ENCODE data around the gene GOT1.

The GOT1 gene

DNA sequence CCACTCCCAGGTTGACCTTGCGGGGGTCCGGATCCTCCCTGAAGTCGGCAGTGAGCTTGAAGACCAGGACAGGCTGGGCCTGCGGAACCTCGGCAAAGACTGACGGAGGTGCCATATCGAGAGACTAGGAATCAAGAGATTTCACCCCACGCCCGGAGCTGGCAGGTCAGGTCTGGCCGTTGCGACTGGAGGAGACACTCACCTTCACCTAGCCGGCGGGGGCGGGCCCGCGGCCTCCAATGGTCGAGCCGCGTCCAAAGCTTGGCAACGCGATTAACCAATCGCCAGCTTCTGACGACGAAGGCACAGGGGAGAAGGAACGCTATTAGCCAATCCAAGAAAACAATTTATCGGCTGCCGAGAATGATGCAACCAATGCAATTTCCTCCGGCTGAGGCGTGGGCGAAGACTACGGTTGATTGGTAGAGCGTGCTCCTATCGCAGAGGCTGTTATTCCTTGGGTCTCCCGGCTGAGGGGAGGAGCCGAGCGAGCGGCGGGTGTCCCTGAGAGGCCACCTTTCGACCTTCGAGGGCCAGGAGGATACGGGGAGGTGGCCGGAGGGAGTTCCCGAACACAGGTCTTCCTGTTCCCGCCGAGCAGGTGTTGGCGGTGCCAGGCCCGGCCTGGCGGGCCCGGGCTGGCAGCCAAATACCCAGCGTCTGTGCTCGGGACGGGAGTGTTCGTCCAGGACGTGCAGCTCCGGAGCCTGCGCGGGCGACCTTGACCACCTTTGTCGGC lies at the start of gene GOT1:
Gene GOT1, minus strand, starts transcription at position 174 of the 739 bp plus-strand sequence. Its CDS starts 59 bp downstream, at position 115.
- Histone ChIP-seq H3K36me3 (ENCODE audit: insufficient read depth, low read length) (peaks cover 1% of the 10 kb centered on the region), H3K27me3 (ENCODE audit: insufficient read depth, low read length) (no peaks in the 10 kb centered on the region), H3K4me3 (ENCODE audit: low read length) (peak within 1 kb of the TSS; percentile 94), H2AFZ (ENCODE audit: low read depth, low read length) (peak within 1 kb of the TSS; percentile 71), H3K4me1 (ENCODE audit: insufficient read depth, low read length) (peaks cover 13% of the 10 kb centered on the region), H3K9me3 (ENCODE audit: low read length) (no peaks in the 10 kb centered on the region)

GRCh38 chr10:99470327-99470726 lies 39.9 kb upstream of the GOT1 start:
- no peak overlapping the region for H2AFZ ChIP-seq (ENCODE audit: low read depth, low read length)
- no peak overlapping the region for H3K4me3 ChIP-seq (ENCODE audit: low read length)
- H3K36me3 ChIP-seq (ENCODE audit: insufficient read depth, low read length) = no peaks in the 10 kb centered on the region
- H3K9me3 ChIP-seq (ENCODE audit: low read length) = no peaks in the 10 kb centered on the region
- peaks cover 7% of the 10 kb centered on the region for H3K27me3 ChIP-seq (ENCODE audit: insufficient read depth, low read length)
- H3K4me1 ChIP-seq (ENCODE audit: insufficient read depth, low read length) = peaks cover 12% of the 10 kb centered on the region

- Histone ChIP-seq H3K4me1 (ENCODE audit: insufficient read depth, low read length) (peaks cover 12% of the 10 kb centered on the region), H3K27me3 (ENCODE audit: insufficient read depth, low read length) (peaks cover 7% of the 10 kb centered on the region), H3K36me3 (ENCODE audit: insufficient read depth, low read length) (no peaks in the 10 kb centered on the region), H2AFZ (ENCODE audit: low read depth, low read length) (no peak overlapping the region), H3K4me3 (ENCODE audit: low read length) (no peak overlapping the region), H3K9me3 (ENCODE audit: low read length) (no peaks in the 10 kb centered on the region)
Measured at GRCh38 chr10:99467236-99467999, 37.0 kb upstream of the GOT1 start.

- no peak overlapping the region for H3K4me3 ChIP-seq (ENCODE audit: low read length)
- H3K36me3 ChIP-seq (ENCODE audit: insufficient read depth, low read length) = no peaks in the 10 kb centered on the region
- H3K27me3 ChIP-seq (ENCODE audit: insufficient read depth, low read length) = peaks cover 7% of the 10 kb centered on the region
- H3K4me1 ChIP-seq (ENCODE audit: insufficient read depth, low read length) = peaks cover 12% of the 10 kb centered on the region
- H3K9me3 ChIP-seq (ENCODE audit: low read length) = no peaks in the 10 kb centered on the region
- H2AFZ ChIP-seq (ENCODE audit: low read depth, low read length) = no peak overlapping the region
Measured at GRCh38 chr10:99466632-99467223, 36.3 kb upstream of the GOT1 start.

GRCh38 chr10:99461230-99461629 lies 30.8 kb upstream of the GOT1 start:
- Histone ChIP-seq H3K4me3 (ENCODE audit: low read length) (no peak overlapping the region), H3K27me3 (ENCODE audit: insufficient read depth, low read length) (peaks cover 7% of the 10 kb centered on the region), H3K4me1 (ENCODE audit: insufficient read depth, low read length) (no peaks in the 10 kb centered on the region), H3K9me3 (ENCODE audit: low read length) (no peaks in the 10 kb centered on the region), H2AFZ (ENCODE audit: low read depth, low read length) (no peak overlapping the region), H3K36me3 (ENCODE audit: insufficient read depth, low read length) (no peaks in the 10 kb centered on the region)

DNA sequence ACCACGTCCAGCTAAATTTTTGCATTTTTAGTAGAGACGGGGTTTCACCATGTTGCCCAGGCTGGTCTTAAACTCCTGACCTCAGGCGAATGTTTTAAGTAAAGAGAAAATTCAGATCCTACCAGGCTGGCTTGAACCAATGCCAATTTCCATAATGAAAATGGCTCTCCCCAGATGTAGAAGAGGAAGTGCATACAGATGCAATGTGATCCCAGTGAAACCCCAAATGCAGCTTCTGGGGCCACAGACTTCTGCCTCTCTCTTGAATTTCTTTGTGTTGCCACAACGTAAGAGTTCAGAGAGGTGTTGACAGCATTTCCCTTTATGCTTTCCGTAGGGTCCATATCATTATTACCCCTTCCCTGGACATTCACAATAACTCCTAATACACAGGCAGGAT lies 29.6 kb upstream of the GOT1 start:
- Histone ChIP-seq H2AFZ (ENCODE audit: low read depth, low read length) (no peak overlapping the region), H3K4me3 (ENCODE audit: low read length) (no peak overlapping the region), H3K9me3 (ENCODE audit: low read length) (no peaks in the 10 kb centered on the region), H3K4me1 (ENCODE audit: insufficient read depth, low read length) (no peaks in the 10 kb centered on the region), H3K36me3 (ENCODE audit: insufficient read depth, low read length) (no peaks in the 10 kb centered on the region), H3K27me3 (ENCODE audit: insufficient read depth, low read length) (peaks cover 10% of the 10 kb centered on the region)

DNA sequence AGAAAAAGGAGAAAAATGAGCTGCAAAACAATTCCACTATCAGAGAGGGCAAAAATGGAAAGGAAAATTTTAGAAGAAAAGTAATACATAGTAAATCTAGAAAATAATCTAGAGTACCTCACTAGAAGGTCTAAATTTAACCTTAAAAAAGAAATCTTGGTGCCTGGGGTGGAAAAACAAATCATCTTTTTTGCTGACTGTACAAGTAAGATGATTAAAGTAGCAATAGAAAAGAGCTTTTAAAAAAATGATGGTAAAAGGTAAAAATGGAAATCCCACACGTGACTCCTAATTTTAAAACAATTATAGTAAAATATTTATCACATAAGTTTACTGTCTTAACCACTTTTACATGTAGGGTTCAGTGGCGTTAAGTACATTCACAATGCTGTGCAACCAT lies 28.8 kb upstream of the GOT1 start:
- no peaks in the 10 kb centered on the region for H3K4me1 ChIP-seq (ENCODE audit: insufficient read depth, low read length)
- H3K4me3 ChIP-seq (ENCODE audit: low read length) = no peak overlapping the region
- H3K36me3 ChIP-seq (ENCODE audit: insufficient read depth, low read length) = no peaks in the 10 kb centered on the region
- H3K9me3 ChIP-seq (ENCODE audit: low read length) = no peaks in the 10 kb centered on the region
- no peak overlapping the region for H2AFZ ChIP-seq (ENCODE audit: low read depth, low read length)
- H3K27me3 ChIP-seq (ENCODE audit: insufficient read depth, low read length) = peaks cover 7% of the 10 kb centered on the region

DNA sequence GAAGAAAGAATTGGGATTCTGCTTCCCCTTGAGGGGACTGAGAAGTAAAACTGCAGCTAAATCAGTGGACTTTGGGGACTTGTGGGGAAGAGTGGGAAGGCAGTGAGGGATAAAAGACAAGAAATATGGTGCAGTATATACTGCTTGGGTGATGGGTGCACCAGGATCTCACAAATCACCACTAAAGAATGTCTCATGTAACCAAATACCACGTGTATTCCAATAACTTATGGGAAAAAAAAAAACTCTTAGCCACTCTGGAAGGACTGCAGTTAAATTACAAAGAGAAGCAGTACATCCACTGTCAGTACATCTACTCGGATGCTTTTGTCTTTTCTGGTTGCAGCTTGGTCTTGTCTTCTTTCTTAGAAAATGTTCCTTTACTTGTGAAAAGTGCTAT lies 27.4 kb upstream of the GOT1 start:
- peaks cover 9% of the 10 kb centered on the region for H3K27me3 ChIP-seq (ENCODE audit: insufficient read depth, low read length)
- H3K9me3 ChIP-seq (ENCODE audit: low read length) = no peaks in the 10 kb centered on the region
- H3K4me1 ChIP-seq (ENCODE audit: insufficient read depth, low read length) = no peaks in the 10 kb centered on the region
- no peak overlapping the region for H3K4me3 ChIP-seq (ENCODE audit: low read length)
- no peak overlapping the region for H2AFZ ChIP-seq (ENCODE audit: low read depth, low read length)
- no peaks in the 10 kb centered on the region for H3K36me3 ChIP-seq (ENCODE audit: insufficient read depth, low read length)

DNA sequence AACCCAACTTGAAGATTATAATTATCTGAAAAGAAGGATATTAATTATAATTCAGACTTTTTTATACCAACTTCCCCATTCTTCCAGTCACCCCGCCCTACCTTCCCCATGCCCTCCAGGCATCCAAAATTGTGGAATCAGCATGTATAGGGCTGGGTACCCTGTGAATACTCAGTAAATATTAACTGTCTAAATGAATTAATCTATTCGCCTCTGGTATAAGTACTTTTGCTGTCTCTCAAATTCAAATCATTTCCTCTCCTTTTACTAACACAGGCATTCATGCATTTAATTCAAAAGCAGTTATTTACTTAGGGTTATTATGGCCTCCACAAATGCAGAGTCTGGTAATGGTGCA lies 26.5 kb upstream of the GOT1 start:
- no peak overlapping the region for H3K4me3 ChIP-seq (ENCODE audit: low read length)

GRCh38 chr10:99456207-99456930 lies 25.9 kb upstream of the GOT1 start:
- Histone ChIP-seq H3K36me3 (ENCODE audit: insufficient read depth, low read length) (no peaks in the 10 kb centered on the region), H3K9me3 (ENCODE audit: low read length) (no peaks in the 10 kb centered on the region), H3K4me3 (ENCODE audit: low read length) (no peak overlapping the region), H3K4me1 (ENCODE audit: insufficient read depth, low read length) (no peaks in the 10 kb centered on the region), H3K27me3 (ENCODE audit: insufficient read depth, low read length) (peaks cover 13% of the 10 kb centered on the region), H2AFZ (ENCODE audit: low read depth, low read length) (no peak overlapping the region)

More for the DNA sequence above, 26.5 kb upstream of the GOT1 start:
- Histone ChIP-seq H3K9me3 (ENCODE audit: low read length) (no peaks in the 10 kb centered on the region), H2AFZ (ENCODE audit: low read depth, low read length) (no peak overlapping the region), H3K4me1 (ENCODE audit: insufficient read depth, low read length) (no peaks in the 10 kb centered on the region), H3K27me3 (ENCODE audit: insufficient read depth, low read length) (peaks cover 11% of the 10 kb centered on the region), H3K36me3 (ENCODE audit: insufficient read depth, low read length) (no peaks in the 10 kb centered on the region)

DNA sequence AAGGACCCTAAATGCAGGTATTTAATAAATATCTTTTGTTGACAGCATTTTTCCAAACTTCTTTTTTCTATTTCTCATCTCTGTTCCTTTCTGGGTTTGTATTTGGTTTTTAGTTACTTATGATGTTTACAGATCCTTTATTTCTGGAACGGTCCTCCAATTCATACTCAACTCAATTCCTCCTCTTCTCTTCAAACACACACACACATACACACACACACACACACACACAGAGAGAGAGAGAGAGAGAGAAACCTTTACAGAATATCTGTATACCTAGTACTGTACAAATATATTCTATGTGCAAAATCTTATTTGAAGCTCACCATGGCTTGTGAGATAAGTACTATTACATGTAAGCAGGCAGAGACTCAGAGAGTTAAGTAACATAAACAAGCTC lies 21.6 kb upstream of the GOT1 start:
- Histone ChIP-seq H3K4me3 (ENCODE audit: low read length) (no peak overlapping the region), H3K27me3 (ENCODE audit: insufficient read depth, low read length) (peaks cover 41% of the 10 kb centered on the region), H3K4me1 (ENCODE audit: insufficient read depth, low read length) (no peaks in the 10 kb centered on the region), H2AFZ (ENCODE audit: low read depth, low read length) (no peak overlapping the region), H3K36me3 (ENCODE audit: insufficient read depth, low read length) (no peaks in the 10 kb centered on the region), H3K9me3 (ENCODE audit: low read length) (no peaks in the 10 kb centered on the region)

DNA sequence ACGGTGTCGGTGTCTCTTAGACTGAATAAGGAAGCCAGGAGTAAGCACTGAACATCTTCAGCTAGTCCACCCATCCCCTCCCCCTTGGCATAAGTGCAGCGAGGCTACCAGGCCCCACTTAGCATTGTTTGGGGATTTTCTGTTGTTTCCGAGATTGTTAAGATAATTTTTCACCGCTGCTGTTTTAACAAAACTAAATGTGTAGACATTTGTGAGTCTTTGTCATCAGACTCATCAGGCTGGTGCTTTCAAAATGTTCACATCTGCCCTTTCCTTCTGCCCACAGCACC lies 21.0 kb upstream of the GOT1 start:
- Histone ChIP-seq H2AFZ (ENCODE audit: low read depth, low read length) (no peak overlapping the region), H3K27me3 (ENCODE audit: insufficient read depth, low read length) (peaks cover 44% of the 10 kb centered on the region), H3K9me3 (ENCODE audit: low read length) (no peaks in the 10 kb centered on the region), H3K4me3 (ENCODE audit: low read length) (no peak overlapping the region), H3K4me1 (ENCODE audit: insufficient read depth, low read length) (no peaks in the 10 kb centered on the region), H3K36me3 (ENCODE audit: insufficient read depth, low read length) (no peaks in the 10 kb centered on the region)
